K562 (cell line): ENCODE data around the gene SPINT2. TPM values are rescaled to one million over a fixed set of nuclear protein-coding genes. Genes with fewer than 3 reads are reported as not detected.
A peak's percentile ranks its signal among the peaks of the same experiment; 100 is the strongest.

Experiments
- ATAC-seq: fragments of 200-7000 bp; cut with Tn5 transposase; 3 replicates; pipeline ENCODE4 v1.9.1; 2020; ENCODE audit warnings: moderate library complexity
- BruUV-seq: library from RNA; stranded (reverse); fragments of 400-500 nt; replicated peaks from 2 replicates; lab custom pipeline; 2021; lab: Mats Ljungman, UMichigan
- CTCF ChIA-PET: fragments of 300-600 bp; formaldehyde crosslinking; extraction: SDS; loops from one replicate; lab custom pipeline; 2021; ENCODE audit warnings: low intra/inter-chr PET ratio; lab: Yijun Ruan, JAX
- POLR2A ChIA-PET: fragments of 300-600, 350-650 bp; sonication (Branson Sonifier 250); formaldehyde crosslinking; extraction: SDS; loops from one replicate; lab custom pipeline; 2021; ENCODE audit warnings: antibody characterized with exemption, inconsistent platforms; lab: Yijun Ruan, JAX
- DNase-seq, 4 experiments: peaks; one replicate each; pipeline versions ENCODE4 v3.0.0 to v3.0.0-alpha.2; 2011 to 2018; ENCODE audit warnings: low spot score in 3 of 4, mixed read lengths in 3 of 4; ENCODE audit errors: extremely low read depth in 1 of 4
- FAIRE-seq: peaks from 2 replicates; lab custom pipeline; 2011; peaks lifted over from hg19 to GRCh38; lab: Jason Lieb, UNC
- H2AFZ ChIP-seq: 2 replicates; pipeline ENCODE4 v1.6.0; 2011; ENCODE audit warnings: low read depth, low read length, control low read depth, inconsistent platforms
- H3K27ac ChIP-seq: fragments of 200-600 bp; 3 replicates; pipeline ENCODE4 v1.8.0; 2011; ENCODE audit warnings: low read depth, mild to moderate bottlenecking, control low read depth, inconsistent platforms, low read length, moderate library complexity, mixed read lengths; ENCODE audit errors: extremely low read depth
- H3K27me3 ChIP-seq, 2 experiments: fragments of 300-600 bp in 1 of 2; 2 replicates in 1 of 2; 3 replicates in 1 of 2; pipeline versions ENCODE4 v1.6.0 to v1.8.0; 2011; ENCODE audit warnings: inconsistent platforms in 2 of 2, low read length in 2 of 2, mild to moderate bottlenecking in 1 of 2, mixed read lengths in 1 of 2, moderate library complexity in 1 of 2; ENCODE audit not compliant: control insufficient read depth in 2 of 2, insufficient read depth in 2 of 2
- H3K36me3 ChIP-seq: fragments of 300-600 bp; 3 replicates; pipeline ENCODE4 v1.8.0; 2011; ENCODE audit warnings: mild to moderate bottlenecking, low read length, inconsistent platforms; ENCODE audit not compliant: control insufficient read depth, insufficient read depth
- H3K4me1 ChIP-seq, 2 experiments: fragments of 200-600 bp in 1 of 2; replicated peaks in 1 of 2; 2 replicates in 1 of 2; 3 replicates in 1 of 2; pipeline versions ENCODE4 v1.5.1 to v1.8.0; 2011; ENCODE audit warnings: inconsistent platforms in 2 of 2, low read length in 2 of 2, mild to moderate bottlenecking in 1 of 2, mixed read lengths in 1 of 2, moderate library complexity in 1 of 2; ENCODE audit not compliant: control insufficient read depth in 2 of 2, insufficient read depth in 2 of 2
- H3K4me2 ChIP-seq: 2 replicates; pipeline ENCODE4 v1.6.1; 2011; ENCODE audit warnings: low read length, control low read depth, inconsistent platforms, mixed read lengths; ENCODE audit not compliant: insufficient read depth
- H3K4me3 ChIP-seq: fragments of 200-600 bp; sonication (generic), shearing (Covaris generic); 2 replicates; pipeline ENCODE4 v1.5.1; 2016; ENCODE audit warnings: control low read depth, inconsistent platforms
- H3K79me2 ChIP-seq: fragments of 200-600 bp; 3 replicates; pipeline ENCODE4 v1.8.0; 2011; ENCODE audit warnings: low read length, inconsistent platforms; ENCODE audit not compliant: control insufficient read depth, insufficient read depth
- H3K9ac ChIP-seq, 2 experiments: 2 replicates each; pipeline versions ENCODE4 v1.6.0 to v1.6.1; 2011; ENCODE audit warnings: low read depth in 2 of 2, low read length in 2 of 2, control low read depth in 1 of 2, inconsistent platforms in 1 of 2, mild to moderate bottlenecking in 1 of 2, mixed read lengths in 1 of 2; ENCODE audit not compliant: insufficient read depth in 1 of 2
- H3K9me1 ChIP-seq: one replicate; pipeline ENCODE4 v1.6.0; 2011; ENCODE audit warnings: inconsistent platforms, mild to moderate bottlenecking, low read length, moderate library complexity; ENCODE audit not compliant: control insufficient read depth, insufficient read depth
- H3K9me3 ChIP-seq: replicated peaks from 2 replicates; pipeline ENCODE4 v1.5.1; 2011; ENCODE audit warnings: low read depth, low read length, inconsistent platforms; ENCODE audit not compliant: control insufficient read depth, insufficient read depth
- H4K20me1 ChIP-seq: replicated peaks from 2 replicates; pipeline ENCODE4 v1.6.1; 2011; ENCODE audit warnings: low read length, inconsistent platforms, mixed read lengths; ENCODE audit not compliant: control insufficient read depth, insufficient read depth
- MAFK ChIP-seq: IDR thresholded peaks from 2 replicates; pipeline ENCODE4 v1.6.1; 2011; ENCODE audit warnings: low read length, improper control_type of control experiment
- MTA1 ChIP-seq: fragments of 450-650 bp; IDR thresholded peaks from 2 replicates; pipeline ENCODE4 v1.6.1; 2017; ENCODE audit warnings: borderline replicate concordance
- MYBL2 ChIP-seq, 2 experiments: fragments of 450-650 bp in 1 of 2; sonication (generic) in 1 of 2; formaldehyde crosslinking in 1 of 2; IDR thresholded peaks; 2 replicates each; pipeline versions ENCODE4 v1.6.1 to v1.8.1; 2017 to 2022; ENCODE audit warnings: borderline replicate concordance in 1 of 2, inconsistent platforms in 1 of 2, low read depth in 1 of 2, mild to moderate bottlenecking in 1 of 2, missing genetic modification reagents in 1 of 2, moderate library complexity in 1 of 2
- PRPF4 ChIP-seq: fragments of 200-400 bp; formaldehyde crosslinking; IDR thresholded peaks from one replicate; pipeline ENCODE4 v1.6.1; 2017; ENCODE audit warnings: low read length, low read depth, mild to moderate bottlenecking; ENCODE audit not compliant: insufficient read depth, poor library complexity, severe bottlenecking
- ZC3H4 ChIP-seq: sonication (generic); formaldehyde crosslinking; IDR thresholded peaks from 2 replicates; pipeline ENCODE4 v1.9.0; 2021; ENCODE audit warnings: missing genetic modification reagents, borderline replicate concordance
- ZNF12 ChIP-seq: sonication (generic); formaldehyde crosslinking; IDR thresholded peaks from 2 replicates; pipeline ENCODE4 v1.4.0; 2020; ENCODE audit warnings: mild to moderate bottlenecking, missing genetic modification reagents
- ZNF592 ChIP-seq: fragments of 450-650 bp; IDR thresholded peaks from 2 replicates; pipeline ENCODE4 v1.6.1; 2017; ENCODE audit warnings: antibody characterized with exemption, mild to moderate bottlenecking
- WGBS: fragments of 100-300 bp; shearing (Covaris generic); methylation state at CpG from one replicate; pipeline ENCODE4 v1.1.6; 2016; ENCODE audit warnings: low coverage, mixed read lengths; ENCODE audit not compliant: insufficient coverage; ENCODE audit errors: missing lambda C conversion rate; 5-methylcytosine and 5-hydroxymethylcytosine counted together
- in situ Hi-C: fragments of 300-500 bp; cut with MboI; formaldehyde crosslinking; loops from 4 replicates; pipeline ENCODE4 v1.15.0; 2018; ENCODE audit warnings: inconsistent platforms, mixed read lengths
- intact Hi-C: fragments of 100-400 bp; cut with micrococcal nuclease; formaldehyde crosslinking; loops from 2 replicates; pipeline ENCODE4 v1.14.2; 2022
- polyA plus RNA-seq, 8 experiments: library from polyadenylated mRNA; depleted of rRNA in 4 of 8; stranded (reverse) in 5 of 8; unstranded in 3 of 8; fragments of >200 nt; fragmentation: Nextera tagmentation in 2 of 8; fragmentation: Illumina TruSeq in 1 of 8; extraction: Ambion mirVana in 2 of 8; extraction: Trizol in 1 of 8; gene quantifications; 2 replicates each; pipeline versions ENCODE4 v1.2.1 to v1.2.3, GENCODE V29; 2011 to 2014; ENCODE audit warnings: inconsistent platforms in 1 of 8, missing spikeins in 1 of 8
- total RNA-seq, 7 experiments: library from RNA; depleted of rRNA in 6 of 7; stranded (reverse); fragments of >200 nt in 6 of 7; fragmentation: Illumina TruSeq in 2 of 7; extraction: Trizol in 2 of 7; gene quantifications; 2 replicates each; pipeline versions ENCODE4 v1.2.1 to v1.2.3, GENCODE V29; 2011 to 2021; ENCODE audit warnings: low replicate concordance in 1 of 7
- TF ChIP-seq, protein P1 (sequence below): fragments of 450-650 bp; formaldehyde crosslinking; IDR thresholded peaks from 2 replicates; pipeline ENCODE4 v1.4.0; 2020; ENCODE audit warnings: mild to moderate bottlenecking, mixed read lengths

SPINT2 gene
- total and polyA plus RNA-seq, 9 of the 15 experiments (the other 6 are each of a cell fraction or from before 2014, with no cell fraction given): 0.65 to 4.5 (median 3.4) TPM

DNA sequence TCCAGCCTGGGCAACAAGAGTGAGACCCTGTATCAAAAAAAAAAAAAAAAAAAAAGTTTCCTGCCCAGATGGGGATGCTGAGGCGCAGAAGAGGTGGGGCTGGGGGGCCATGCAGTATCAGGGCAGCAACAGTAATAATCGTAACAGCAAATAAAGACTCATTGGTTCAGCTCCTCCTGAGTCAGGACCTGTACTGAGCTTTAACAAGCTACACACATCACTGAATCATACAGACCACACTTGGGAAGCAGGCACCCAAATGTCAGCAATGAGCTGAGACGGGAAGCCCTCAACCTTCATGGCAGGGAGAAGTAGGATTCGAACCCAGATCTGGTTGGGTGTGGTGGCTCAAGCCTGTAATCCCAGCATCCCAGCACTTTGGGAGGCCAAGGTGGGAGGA lies 29.8 kb upstream of the SPINT2 start:
- 75% methylated on average over 4 of the region's 4 CpGs for WGBS
- no peak overlapping the region for H3K4me2 ChIP-seq
- no peaks in the 10 kb centered on the region for H4K20me1 ChIP-seq
- H3K27ac ChIP-seq: no peak overlapping the region
- peaks cover 2 to 6% of the 10 kb centered on the region in 2 experiments; a peak in 2 of 5 replicates for H3K27me3 ChIP-seq
- FAIRE-seq: no peak
- H3K79me2 ChIP-seq: no peaks in the 10 kb centered on the region
- CTCF ChIA-PET: interaction anchor here (0.7 to 1.5 kb wide), 3 partner anchors 9 to 101 kb away, joined by 3 to 17 read pairs (median 3); partner anchors contain the start of gene CATSPERG
- in situ Hi-C loops (loop anchor here (10.0 kb wide), 1 partner anchor 380 kb away; the partner anchor contains the start of genes EIF3K and MAP4K1), intact Hi-C loops (loop anchor here (2.0 kb wide), 1 partner anchor 100 kb away; the partner anchor contains the start of gene CATSPERG)
- H3K4me1 ChIP-seq: peaks cover 0 to 10% of the 10 kb centered on the region in 2 experiments; a peak in 3 of 5 replicates
- no peaks in the 10 kb centered on the region for H3K36me3 ChIP-seq
- TF ChIP-seq MTA1: no peak
- DNase-seq: no peak
- H3K4me3 ChIP-seq: no peak overlapping the region
- BruUV-seq: no TSS peak
- POLR2A ChIA-PET: interaction anchor here (0.6 to 2.3 kb wide), 4 partner anchors 56 to 153 kb away, joined by 3 to 11 read pairs (median 3); partner anchors contain the start of gene GGN
- no peaks in the 10 kb centered on the region for H3K9me3 ChIP-seq
- H3K9ac ChIP-seq: no peak overlapping the region
- no peak for ATAC-seq
- H2AFZ ChIP-seq: no peak overlapping the region
- H3K9me1 ChIP-seq: no peaks in the 10 kb centered on the region

DNA sequence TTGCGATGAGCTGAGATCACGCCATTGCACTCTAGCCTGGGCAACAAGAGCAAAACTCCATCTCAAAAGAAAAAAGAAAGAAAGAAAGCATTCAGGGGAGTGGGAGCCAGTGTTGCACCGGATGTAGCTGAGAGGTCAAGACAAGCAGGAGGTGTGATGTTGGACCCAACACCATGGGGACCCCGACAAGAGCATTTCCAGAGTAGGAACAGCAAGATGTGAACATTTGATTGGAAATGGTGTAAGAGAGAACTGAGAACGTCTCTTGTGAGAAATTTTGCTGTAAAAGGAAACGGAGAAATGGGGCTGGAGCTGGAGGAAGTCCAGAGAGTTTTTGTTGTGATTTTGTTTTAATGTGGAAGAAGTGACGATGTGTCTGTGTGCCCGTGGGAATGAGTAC lies 24.6 kb upstream of the SPINT2 start:
- ChIA-PET CTCF (no interaction called here), POLR2A (interaction anchor here (1.0 kb wide), 1 partner anchor 10 kb away, joined by 4 read pairs; no protein-coding TSS in a partner anchor)
- Histone ChIP-seq H3K9me3 (no peaks in the 10 kb centered on the region), H3K4me1 (peaks cover 5 to 18% of the 10 kb centered on the region in 2 experiments; a peak in 4 of 5 replicates), H3K79me2 (no peaks in the 10 kb centered on the region), H3K36me3 (no peaks in the 10 kb centered on the region), H2AFZ (0 out of 2 replicates have a peak overlapping the region, but pooled peaks have one; percentile 9), H3K4me2 (no peak overlapping the region), H3K9ac (no peak overlapping the region), H4K20me1 (no peaks in the 10 kb centered on the region), H3K4me3 (no peak overlapping the region), H3K27ac (no peak overlapping the region), H3K9me1 (no peaks in the 10 kb centered on the region), H3K27me3 (no peaks in the 10 kb centered on the region)
- BruUV-seq: no TSS peak
- intact Hi-C loops (loop anchor here (5.0 kb wide), 1 partner anchor 147 kb away; the partner anchor contains the start of genes GGN and SPRED3), in situ Hi-C loops (loop anchor here (5.0 to 10.0 kb wide), 2 partner anchors 92 to 375 kb away; partner anchors contain the start of genes EIF3K and MAP4K1)
- FAIRE-seq: no peak
- no peak for ATAC-seq
- no peak for DNase-seq
- WGBS: 43% methylated on average over 8 of the region's 8 CpGs
- TF ChIP-seq ZNF12 (CRISPR knock-in tag) (no peak), MYBL2 (IDR thresholded peaks at IDR 0.05; ENCODE audit: low read depth) (no peak), MYBL2 (CRISPR knock-in tag; IDR thresholded peaks at IDR 0.05; ENCODE audit: borderline replicate concordance) (no peak), ZC3H4 (CRISPR knock-in tag) (no peak), PRPF4 (no peak), MAFK (no peak), ZNF592 (no peak)
- TF ChIP-seq, protein P1, sequence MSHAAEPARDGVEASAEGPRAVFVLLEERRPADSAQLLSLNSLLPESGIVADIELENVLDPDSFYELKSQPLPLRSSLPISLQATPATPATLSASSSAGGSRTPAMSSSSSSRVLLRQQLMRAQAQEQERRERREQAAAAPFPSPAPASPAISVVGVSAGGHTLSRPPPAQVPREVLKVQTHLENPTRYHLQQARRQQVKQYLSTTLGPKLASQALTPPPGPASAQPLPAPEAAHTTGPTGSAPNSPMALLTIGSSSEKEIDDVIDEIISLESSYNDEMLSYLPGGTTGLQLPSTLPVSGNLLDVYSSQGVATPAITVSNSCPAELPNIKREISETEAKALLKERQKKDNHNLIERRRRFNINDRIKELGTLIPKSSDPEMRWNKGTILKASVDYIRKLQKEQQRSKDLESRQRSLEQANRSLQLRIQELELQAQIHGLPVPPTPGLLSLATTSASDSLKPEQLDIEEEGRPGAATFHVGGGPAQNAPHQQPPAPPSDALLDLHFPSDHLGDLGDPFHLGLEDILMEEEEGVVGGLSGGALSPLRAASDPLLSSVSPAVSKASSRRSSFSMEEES (CRISPR knock-in tag): no peak
